ENCODE results near the gene PCDH20.

GRCh38 chr13:61463024-61463423 is 47.4 kb upstream of the PCDH20 start:
- TF ChIP-seq CTCF (conservative IDR thresholded peaks at IDR 0.05), result no peak
- TF ChIP-seq ZFX (IDR thresholded peaks at IDR 0.05), result no peak
